ENCODE measurements around the gene ERICH2. TPM values are rescaled to one million over a fixed set of nuclear protein-coding genes. Genes with fewer than 3 reads are reported as not detected.

ERICH2 gene
- total and polyA plus RNA-seq, 2 of the 13 experiments (the other 11 are each of a cell fraction or from before 2014, with no cell fraction given): not detected

- TF ChIP-seq HMGXB4 (CRISPR knock-in tag; IDR thresholded peaks at IDR 0.05; ENCODE audit: borderline replicate concordance in 1 of 2, low read depth in 1 of 2) (peak in 1 of 2 experiments; percentile 40; a peak in 2 of 4 replicates), TEAD3 (CRISPR knock-in tag; optimal IDR thresholded peaks at IDR 0.05; ENCODE audit: borderline replicate concordance) (peak; percentile 71), ZNF670 (CRISPR knock-in tag; IDR thresholded peaks at IDR 0.05; ENCODE audit: borderline replicate concordance) (no peak; the same call in 1 of the 2 replicates), MXD4 (CRISPR knock-in tag; IDR thresholded peaks at IDR 0.05) (peak; percentile 41), PHF21A (CRISPR knock-in tag; IDR thresholded peaks at IDR 0.05) (no peak), MBD4 (IDR thresholded peaks at IDR 0.05; ENCODE audit: borderline replicate concordance, low read length) (no peak), ZNF704 (CRISPR knock-in tag; IDR thresholded peaks at IDR 0.05; ENCODE audit: borderline replicate concordance) (0 out of 2 replicates have a peak, but pooled peaks have one; percentile 37), TCF7L2 (IDR thresholded peaks at IDR 0.05; ENCODE audit: low read depth, low read length) (no peak), ZFP36 (IDR thresholded peaks at IDR 0.05; ENCODE audit: borderline replicate concordance, low read depth, low read length, partially characterized antibody) (peak; percentile 7), ZBTB14 (CRISPR knock-in tag; IDR thresholded peaks at IDR 0.05) (0 out of 2 replicates have a peak, but pooled peaks have one; percentile 18), DZIP1 (CRISPR knock-in tag; IDR thresholded peaks at IDR 0.05) (no peak), FOXO1 (CRISPR knock-in tag; IDR thresholded peaks at IDR 0.05) (no peak), ARNT (IDR thresholded peaks at IDR 0.05) (no peak), CREBL2 (CRISPR knock-in tag; IDR thresholded peaks at IDR 0.05; ENCODE audit: borderline replicate concordance) (0 out of 2 replicates have a peak, but pooled peaks have one; percentile 67), ZBTB38 (CRISPR knock-in tag; IDR thresholded peaks at IDR 0.05) (no peak; the same call in 1 of the 2 replicates), ZNF556 (CRISPR knock-in tag; IDR thresholded peaks at IDR 0.05; ENCODE audit: borderline replicate concordance) (peak; percentile 58; the same call in 1 of the 2 replicates), CTCF (CRISPR knock-in tag; IDR thresholded peaks at IDR 0.05) (peak; percentile 54), MTA1 (CRISPR knock-in tag; IDR thresholded peaks at IDR 0.05; ENCODE audit: borderline replicate concordance) (peak; percentile 70; the same call in 1 of the 2 replicates)
These were observed 635 bp downstream of the ERICH2 start (continued) for GRCh38 chr2:170770606-170771420.
